GM18858 (cell line): ENCODE measurements around the gene DDRGK1.
"Not testable (repeated sequence)": the region's sequence is repeated elsewhere in the genome, so short reads cannot be mapped to it uniquely, and the experiment has no call there.

ENCODE experiments used
- ATAC-seq: cut with Tn5 transposase; IDR thresholded peaks from one replicate; pipeline ENCODE4 v1.9.1; 2021; ENCODE audit not compliant: unreplicated experiment

DDRGK1 gene

GRCh38 chr20:3188823-3189413 is 15.6 kb downstream of the DDRGK1 start:
- no peak for ATAC-seq

- ATAC-seq: not testable (repeated sequence)
Measured at GRCh38 chr20:3187861-3188260, 16.6 kb downstream of the DDRGK1 start.

- no peak for ATAC-seq
Measured at GRCh38 chr20:3183896-3184612, 20.4 kb downstream of the DDRGK1 start.

- not testable (repeated sequence) for ATAC-seq
Measured at GRCh38 chr20:3182429-3182828, 22.1 kb downstream of the DDRGK1 start.

- ATAC-seq: no peak
Measured at GRCh38 chr20:3181270-3181669, 23.2 kb downstream of the DDRGK1 start.

GRCh38 chr20:3180319-3180718 is 24.2 kb downstream of the DDRGK1 start:
- ATAC-seq: no peak

- no peak for ATAC-seq
Measured at GRCh38 chr20:3177746-3178485, 26.6 kb downstream of the DDRGK1 start.

DNA sequence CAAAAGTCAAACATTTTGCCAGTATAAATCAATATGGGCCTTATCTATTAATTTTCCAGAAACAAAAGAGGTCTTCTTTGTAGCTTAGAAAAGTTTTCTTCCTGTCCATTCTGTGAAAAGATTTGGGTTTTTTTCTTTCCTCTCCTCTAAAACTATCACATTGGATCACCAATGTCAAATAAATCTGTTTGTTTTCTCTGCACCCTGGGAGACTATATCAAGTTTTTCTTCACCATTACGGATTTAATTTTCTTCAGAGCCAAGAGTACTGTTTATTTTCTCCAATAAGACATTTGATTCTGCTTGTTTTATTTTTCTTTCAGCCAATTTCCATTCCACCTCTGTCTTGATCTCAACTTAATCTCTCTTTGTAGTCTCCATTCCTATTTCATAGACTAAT is 29.2 kb downstream of the DDRGK1 start:
- no peak for ATAC-seq

DNA sequence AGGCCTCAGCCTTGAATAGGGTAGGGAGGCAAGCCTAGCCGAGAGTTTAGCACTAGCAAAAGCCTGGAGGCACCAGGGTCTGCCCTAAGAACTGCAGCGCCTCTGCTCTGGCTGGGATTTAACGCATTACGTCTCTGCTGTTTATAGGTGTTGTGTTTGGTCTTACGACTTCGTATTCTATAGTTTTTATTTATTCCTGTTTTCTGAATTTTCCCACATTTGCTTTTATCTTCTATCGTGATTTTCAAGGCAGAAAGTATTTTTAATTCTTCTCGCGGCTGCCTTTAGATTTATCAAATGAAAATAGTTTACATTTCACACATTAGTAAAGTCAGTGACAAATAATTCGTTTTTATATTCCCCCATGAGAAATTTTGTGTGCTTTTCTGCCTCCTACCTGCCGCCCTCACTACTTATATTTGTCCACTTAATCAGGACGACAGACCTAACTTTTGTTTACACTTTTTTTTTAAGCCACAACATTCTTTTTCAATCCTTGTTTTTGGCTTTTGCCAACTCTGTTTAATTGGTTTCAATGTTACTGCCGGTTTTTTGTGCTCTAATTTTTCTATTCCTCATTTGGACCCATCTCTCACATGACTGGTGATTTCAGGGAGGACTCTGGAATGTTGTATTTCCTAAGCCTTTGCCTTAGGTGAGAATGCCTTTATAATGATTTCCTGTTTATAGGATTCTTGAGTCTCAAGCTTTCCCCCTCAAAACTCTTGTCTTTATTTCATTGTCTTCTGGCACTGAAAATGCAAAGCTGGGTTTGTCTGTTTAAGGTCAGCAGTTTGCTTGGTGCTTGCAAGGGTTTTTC is 29.8 kb downstream of the DDRGK1 start:
- ATAC-seq: no peak

DNA sequence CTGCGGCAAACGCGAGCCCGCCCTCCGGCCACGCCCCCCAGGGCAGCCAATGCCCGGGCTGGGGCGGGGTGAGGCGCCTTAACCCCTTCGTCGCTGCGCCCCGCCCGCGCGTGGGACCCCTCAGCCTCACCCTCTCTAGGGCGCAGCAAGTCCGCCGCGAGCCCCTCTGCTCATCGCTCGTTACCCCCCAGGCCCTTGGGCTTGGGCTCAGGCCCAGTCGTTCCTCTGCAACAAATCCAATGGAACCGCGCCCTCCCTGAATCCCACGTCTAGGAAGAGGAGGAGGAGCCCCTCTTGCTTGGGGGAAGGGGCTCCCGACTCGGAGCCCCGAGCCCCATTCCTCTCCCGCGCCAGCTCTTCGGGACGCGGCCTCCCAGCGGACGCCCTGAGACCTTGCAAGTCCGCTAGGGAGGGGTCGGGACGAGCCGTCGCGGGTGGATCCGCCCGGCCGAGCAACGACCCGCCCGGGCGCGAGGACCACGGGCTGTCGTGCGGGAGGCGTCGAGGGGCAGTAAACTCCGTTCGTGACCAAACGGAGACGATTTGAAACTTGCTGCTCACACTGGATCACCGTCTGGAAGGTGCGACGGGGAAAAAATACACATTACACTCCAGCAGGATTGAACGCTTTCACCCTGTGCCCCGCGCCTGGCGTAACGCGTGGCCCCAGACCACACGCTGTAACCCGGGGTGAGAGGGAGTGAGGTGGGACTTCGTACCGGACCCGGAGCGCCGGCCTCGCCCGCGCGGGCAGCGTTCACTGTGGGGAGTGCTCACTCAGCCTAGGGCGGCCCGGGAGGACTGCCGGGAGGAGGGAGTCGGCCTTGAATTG is 30.7 kb downstream of the DDRGK1 start:
- ATAC-seq: peak; percentile 47

DNA sequence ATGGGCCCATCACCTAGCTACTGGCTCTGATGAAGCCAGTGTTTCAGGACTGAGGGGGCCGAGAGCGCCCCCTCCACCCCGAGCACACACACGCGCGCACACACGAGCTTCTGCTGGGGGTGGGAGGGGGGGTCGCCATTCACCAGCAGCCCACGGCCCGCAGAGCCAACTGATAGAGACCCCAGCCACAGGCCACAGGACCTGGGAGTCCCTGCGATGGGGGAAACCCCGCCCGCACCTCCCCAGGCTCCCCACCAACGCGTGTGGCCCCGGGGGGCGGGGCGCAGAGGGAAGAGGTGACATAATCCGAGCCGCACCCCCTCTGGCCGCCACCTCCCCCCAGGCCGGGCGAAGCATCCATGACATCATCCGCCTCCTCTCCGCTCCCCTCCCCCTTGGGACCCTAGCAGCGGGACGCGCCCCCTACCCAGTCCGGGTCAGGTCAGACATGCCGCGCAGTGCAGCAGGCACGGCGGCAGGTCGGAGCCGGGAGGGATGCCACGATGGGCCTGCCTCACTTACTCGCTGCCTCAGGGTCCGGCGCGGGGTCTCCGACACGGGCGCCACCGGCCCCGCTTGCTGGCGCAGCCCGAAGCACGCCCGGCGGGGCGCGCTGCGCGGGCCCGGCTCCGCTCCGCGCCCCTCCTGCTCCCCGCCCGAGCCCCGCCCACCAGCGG is 31.4 kb downstream of the DDRGK1 start, which contains the start of gene LZTS3:
LZTS3 (minus strand) TSS at position 617 of the 677 bp plus-strand sequence. CDS start 6,386 bp downstream, outside the sequence.
- peak; percentile 35 for ATAC-seq

GRCh38 chr20:3172126-3172932 is 32.2 kb downstream of the DDRGK1 start:
- no peak for ATAC-seq

GRCh38 chr20:3171391-3172125 is 32.9 kb downstream of the DDRGK1 start:
- ATAC-seq: no peak

DNA sequence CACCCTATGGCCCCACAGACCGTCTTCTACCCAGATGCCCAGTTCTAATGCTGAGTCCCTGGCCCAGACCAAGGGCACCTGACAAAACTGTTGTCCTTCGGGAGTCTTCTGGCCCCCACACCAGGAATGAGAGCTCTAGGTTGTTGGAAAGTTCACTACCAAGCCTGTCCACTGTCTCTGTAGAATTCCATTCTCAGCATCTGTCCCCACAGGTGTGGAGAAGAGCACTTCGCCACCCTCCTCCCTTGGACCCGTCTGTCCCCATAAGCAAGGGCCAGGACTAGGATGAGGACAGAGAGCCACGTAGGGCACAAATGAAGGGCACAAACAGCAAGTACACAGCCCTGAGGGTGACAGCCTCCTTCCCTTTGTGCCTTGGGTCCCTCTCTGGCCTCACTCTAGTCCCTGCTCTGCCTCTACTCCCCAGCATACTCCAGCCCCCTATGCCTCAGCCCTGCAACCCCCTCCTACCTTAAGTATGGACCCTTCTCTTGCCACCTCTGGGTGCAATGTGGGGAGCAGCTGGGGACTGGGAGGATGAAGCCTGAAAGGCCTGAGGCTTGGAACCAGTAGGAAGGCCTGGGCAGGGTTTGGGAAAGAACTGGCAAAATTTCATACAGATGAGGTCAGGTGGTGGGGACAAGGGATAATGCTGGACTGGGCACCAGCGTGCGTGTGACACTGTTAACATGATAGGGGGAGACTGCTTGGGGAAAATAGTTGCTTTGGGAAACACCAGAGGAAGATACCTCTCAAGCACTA is 35.5 kb downstream of the DDRGK1 start:
- ATAC-seq: no peak

GRCh38 chr20:3168079-3168828 is 36.2 kb downstream of the DDRGK1 start:
- ATAC-seq: no peak

DNA sequence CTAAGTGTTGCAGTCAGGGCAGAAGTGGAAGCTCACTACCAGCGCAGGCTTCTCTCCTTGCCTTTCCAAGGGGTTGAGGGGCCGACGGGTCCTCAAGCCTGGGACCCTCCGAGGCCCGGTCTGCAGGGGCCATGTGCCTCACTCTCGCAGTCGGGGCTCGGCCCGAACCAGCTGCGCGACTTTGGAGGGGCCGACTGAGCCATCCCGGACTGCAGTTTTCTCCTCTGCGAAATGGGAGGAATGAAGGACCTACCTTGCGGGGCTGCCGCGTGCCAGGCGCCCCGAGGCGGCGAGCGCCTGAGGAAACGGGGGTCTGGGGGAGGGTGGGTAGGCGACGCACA is 36.8 kb downstream of the DDRGK1 start:
- no peak for ATAC-seq

DNA sequence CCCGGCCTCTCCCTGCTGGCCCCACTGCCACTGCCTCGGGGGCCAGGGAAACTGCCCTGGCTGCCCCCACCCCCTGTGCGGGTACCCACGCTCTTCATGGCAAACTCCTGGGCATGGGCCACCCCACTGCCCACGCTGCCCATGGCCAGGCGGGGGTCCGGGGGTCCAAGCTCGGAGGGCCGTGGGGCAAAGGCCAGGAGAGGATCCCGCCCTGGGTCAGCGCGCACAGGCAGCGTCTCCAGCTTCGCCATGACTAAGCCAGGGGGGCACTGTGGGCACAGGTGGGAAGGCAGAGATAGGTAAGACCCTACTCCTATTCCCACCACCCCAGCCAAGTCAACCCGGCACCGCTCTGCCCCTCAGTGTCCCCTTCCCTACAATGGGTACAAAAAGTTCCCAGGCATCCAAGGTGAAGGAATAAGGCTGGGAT is 37.6 kb downstream of the DDRGK1 start:
- no peak for ATAC-seq
